Ishikawa (cell line): Measurements from ENCODE around the gene ANKRD34B.

Experiments
- CEBPB ChIP-seq: IDR thresholded peaks from 2 replicates; pipeline ENCODE4 v1.6.1; 2012
- CREB1 ChIP-seq: IDR thresholded peaks from 2 replicates; pipeline ENCODE4 v1.6.1; 2012; ENCODE audit warnings: low read depth
- EGR1 ChIP-seq: IDR thresholded peaks from 2 replicates; pipeline ENCODE4 v1.6.1; 2012
- EP300 ChIP-seq: IDR thresholded peaks from 2 replicates; pipeline ENCODE4 v1.6.1; 2012; ENCODE audit warnings: borderline replicate concordance
- FOXM1 ChIP-seq: IDR thresholded peaks from 2 replicates; pipeline ENCODE4 v1.6.1; 2012; ENCODE audit warnings: low read depth, borderline replicate concordance
- MAX ChIP-seq: IDR thresholded peaks from 2 replicates; pipeline ENCODE4 v1.6.1; 2012
- NFIC ChIP-seq: IDR thresholded peaks from 2 replicates; pipeline ENCODE4 v1.6.1; 2012
- RAD21 ChIP-seq: IDR thresholded peaks from 2 replicates; pipeline ENCODE4 v1.6.1; 2012; ENCODE audit warnings: low read depth
- REST ChIP-seq: IDR thresholded peaks from 2 replicates; pipeline ENCODE4 v1.6.1; 2012; ENCODE audit warnings: low read depth, mild to moderate bottlenecking
- TAF1 ChIP-seq: IDR thresholded peaks from 2 replicates; pipeline ENCODE4 v1.6.1; 2012; ENCODE audit warnings: low read depth, mild to moderate bottlenecking
- TCF12 ChIP-seq: IDR thresholded peaks from 2 replicates; pipeline ENCODE4 v1.6.1; 2012; ENCODE audit warnings: low read depth
- TEAD4 ChIP-seq: IDR thresholded peaks from 2 replicates; pipeline ENCODE4 v1.6.1; 2012
- USF1 ChIP-seq: IDR thresholded peaks from 2 replicates; pipeline ENCODE4 v1.6.1; 2012
- YY1 ChIP-seq: IDR thresholded peaks from 2 replicates; pipeline ENCODE4 v1.6.1; 2012; ENCODE audit warnings: low read depth
- ZBTB7A ChIP-seq: IDR thresholded peaks from 2 replicates; pipeline ENCODE4 v1.6.1; 2012; ENCODE audit warnings: low read depth

Gene ANKRD34B

GRCh38 chr5:80592105-80592504, 22.0 kb upstream of the ANKRD34B start:
- TF ChIP-seq TEAD4: 0 out of 2 replicates have a peak, but pooled peaks have one; percentile 16
- no peak for TF ChIP-seq USF1

- TF ChIP-seq RAD21 (peak; percentile 42), NFIC (peak; percentile 66), MAX (no peak), EGR1 (no peak), CEBPB (no peak), YY1 (no peak), TEAD4 (peak; percentile 14; the same call in 1 of the 2 replicates), USF1 (no peak), ZBTB7A (no peak), TCF12 (0 out of 2 replicates have a peak, but pooled peaks have one; percentile 44), TAF1 (no peak), EP300 (peak; percentile 53; the same call in 1 of the 2 replicates), FOXM1 (0 out of 2 replicates have a peak, but pooled peaks have one; percentile 26), CREB1 (no peak), REST (no peak)
Measured at GRCh38 chr5:80591352-80591751, 21.3 kb upstream of the ANKRD34B start.

GRCh38 chr5:80590766-80591165, 20.7 kb upstream of the ANKRD34B start:
- no peak for TF ChIP-seq EGR1
- TF ChIP-seq NFIC: no peak
- no peak for TF ChIP-seq YY1
- TF ChIP-seq USF1: no peak
- TF ChIP-seq ZBTB7A: no peak
- no peak for TF ChIP-seq MAX
- no peak for TF ChIP-seq RAD21
- no peak for TF ChIP-seq TAF1
- no peak for TF ChIP-seq TEAD4
- TF ChIP-seq REST: no peak
- TF ChIP-seq EP300: no peak
- TF ChIP-seq CREB1: no peak

- TF ChIP-seq USF1: 0 out of 2 replicates have a peak, but pooled peaks have one; percentile 48
- no peak for TF ChIP-seq ZBTB7A
- no peak for TF ChIP-seq YY1
Measured at GRCh38 chr5:80588858-80589540, 18.9 kb upstream of the ANKRD34B start.

GRCh38 chr5:80584770-80585169, 14.7 kb upstream of the ANKRD34B start:
- TF ChIP-seq ZBTB7A (no peak), TCF12 (no peak), CREB1 (no peak), YY1 (no peak), TAF1 (no peak), EGR1 (no peak), RAD21 (no peak), TEAD4 (no peak), REST (no peak), USF1 (no peak)
